Stimulated activated CD4-positive, alpha-beta T cell treated with anti-CD3 and anti-CD28 coated beads, Interleukin-15, amount 100 ng/mL, for 1 hour (primary cell): ENCODE results near the gene C6orf62.
"Not testable (repeated sequence)": the region's sequence is repeated elsewhere in the genome, so short reads cannot be mapped to it uniquely, and the experiment has no call there.

Experiments used
- DNase-seq, 2 donors: peaks; one replicate each; pipeline ENCODE4 v3.0.0-alpha.2; 2020; ENCODE audit warnings: low read depth in 1 of 2, low spot score in 1 of 2

The C6orf62 gene

GRCh38 chr6:24668066-24668996 lies 50.6 kb downstream of the C6orf62 start:
- DNase-seq: not testable (repeated sequence)

- DNase-seq: no peak
Observed at GRCh38 chr6:24667378-24667803, 51.6 kb downstream of the C6orf62 start.

GRCh38 chr6:24666641-24667377 lies 52.1 kb downstream of the C6orf62 start, which contains the start of the genes ACOT13 and TDP2:
Gene ACOT13 (plus strand): TSS chr6:24667077. CDS start chr6:24667264, 187 bp downstream.
Gene TDP2 (minus strand): TSS chr6:24666899. CDS start chr6:24666862, 37 bp downstream.
- peak; percentile 93 for DNase-seq

- DNase-seq: peak; percentile 7 to 33
Observed at GRCh38 chr6:24666097-24666640, 52.8 kb downstream of the C6orf62 start.

- no peak for DNase-seq
Observed at GRCh38 chr6:24664046-24664987, 54.6 kb downstream of the C6orf62 start.

GRCh38 chr6:24663189-24663588 lies 55.8 kb downstream of the C6orf62 start:
- no peak for DNase-seq

GRCh38 chr6:24662236-24662635 lies 56.7 kb downstream of the C6orf62 start:
- DNase-seq: no peak

- not testable (repeated sequence) for DNase-seq
Observed at GRCh38 chr6:24661759-24662158, 57.2 kb downstream of the C6orf62 start.

GRCh38 chr6:24660105-24660504 lies 58.8 kb downstream of the C6orf62 start:
- no peak for DNase-seq

- DNase-seq: no peak
Observed at GRCh38 chr6:24659561-24659960, 59.4 kb downstream of the C6orf62 start.

GRCh38 chr6:24658573-24659560 lies 60.1 kb downstream of the C6orf62 start:
- DNase-seq: no peak

- no peak for DNase-seq
Observed at GRCh38 chr6:24655215-24655614, 63.7 kb downstream of the C6orf62 start.
